Neural cell (in vitro differentiated cells): ENCODE results near the gene FPR1. TPM values are rescaled to one million over a fixed set of nuclear protein-coding genes. Genes with fewer than 3 reads are reported as not detected.

Experiments
- H2AFZ ChIP-seq: fragments of 200-600, 300-800 bp; sonication (generic), shearing (Covaris generic); 2 replicates; pipeline ENCODE4 v1.6.0; 2014; ENCODE audit warnings: low read depth, mild to moderate bottlenecking, antibody characterized with exemption, low read length, moderate library complexity
- H3F3A ChIP-seq: fragments of 200-600 bp; shearing (Covaris generic); 2 replicates; pipeline ENCODE4 v1.6.1; 2016; ENCODE audit warnings: mild to moderate bottlenecking, moderate library complexity, mixed read lengths, antibody characterized with exemption, low read length; ENCODE audit not compliant: insufficient read depth, poor library complexity, severe bottlenecking
- H3K27ac ChIP-seq: fragments of 200-600, 300-800 bp; sonication (generic), shearing (Covaris generic); 2 replicates; pipeline ENCODE4 v1.5.1; 2014; ENCODE audit warnings: mild to moderate bottlenecking, low read length, moderate library complexity
- H3K27me3 ChIP-seq: fragments of 300-800, 200-600 bp; sonication (generic), shearing (Covaris generic); 2 replicates; pipeline ENCODE4 v1.6.0; 2014; ENCODE audit warnings: mild to moderate bottlenecking, low read depth, low read length, moderate library complexity; ENCODE audit not compliant: insufficient read depth
- H3K36me3 ChIP-seq: fragments of 300-800, 200-600 bp; sonication (generic), shearing (Covaris generic); 2 replicates; pipeline ENCODE4 v1.5.1; 2014; ENCODE audit warnings: mild to moderate bottlenecking, antibody characterized with exemption, low read length, moderate library complexity; ENCODE audit not compliant: insufficient read depth
- H3K4me2 ChIP-seq: fragments of 300-800, 200-600 bp; sonication (generic), shearing (Covaris generic); 2 replicates; pipeline ENCODE4 v1.6.0; 2014; ENCODE audit warnings: mild to moderate bottlenecking, low read length
- H3K4me3 ChIP-seq: fragments of 300-800, 200-600 bp; sonication (generic), shearing (Covaris generic); 2 replicates; pipeline ENCODE4 v1.5.1; 2014; ENCODE audit warnings: mild to moderate bottlenecking, low read length, moderate library complexity
- H3K79me2 ChIP-seq: fragments of 200-600 bp; shearing (Covaris generic); replicated peaks from 2 replicates; pipeline ENCODE4 v1.6.0; 2014; ENCODE audit warnings: mild to moderate bottlenecking, low read length, moderate library complexity; ENCODE audit not compliant: insufficient read depth
- H3K9ac ChIP-seq: fragments of 300-800, 200-600 bp; sonication (generic), shearing (Covaris generic); 2 replicates; pipeline ENCODE4 v1.6.1; 2016; ENCODE audit warnings: mild to moderate bottlenecking, low read length, mixed read lengths
- H3K9me2 ChIP-seq: fragments of 200-600 bp; shearing (Covaris generic); 2 replicates; pipeline ENCODE4 v1.6.1; 2016; ENCODE audit warnings: mild to moderate bottlenecking, low read length, mixed read lengths; ENCODE audit not compliant: insufficient read depth
- H3K9me3 ChIP-seq: fragments of 200-600, 300-800 bp; sonication (generic), shearing (Covaris generic); 2 replicates; pipeline ENCODE4 v1.6.1; 2016; ENCODE audit warnings: mild to moderate bottlenecking, mixed run types, low read length, moderate library complexity, mixed read lengths
- H4K20me1 ChIP-seq: fragments of 200-600 bp; shearing (Covaris generic); 2 replicates; pipeline ENCODE4 v1.6.1; 2016; ENCODE audit warnings: mild to moderate bottlenecking, mixed run types; ENCODE audit not compliant: insufficient read depth
- EP300 ChIP-seq: fragments of 450-650 bp; conservative IDR thresholded peaks from 2 replicates; pipeline ENCODE4 v1.6.1; 2014; ENCODE audit warnings: antibody characterized with exemption, mild to moderate bottlenecking, moderate library complexity; ENCODE audit not compliant: poor library complexity, severe bottlenecking
- EZH2 ChIP-seq: fragments of 200-600, 300-800 bp; shearing (Covaris generic), sonication (generic); IDR thresholded peaks from 2 replicates; pipeline ENCODE4 v1.6.1; 2014; ENCODE audit warnings: antibody characterized with exemption, low read length, borderline replicate concordance, mild to moderate bottlenecking; ENCODE audit not compliant: insufficient read depth, poor library complexity, severe bottlenecking
- MXI1 ChIP-seq: fragments of 450-650 bp; conservative IDR thresholded peaks from 2 replicates; pipeline ENCODE4 v1.6.1; 2014; ENCODE audit warnings: antibody characterized with exemption, mild to moderate bottlenecking; ENCODE audit not compliant: poor library complexity, severe bottlenecking
- POLR2AphosphoS5 ChIP-seq: IDR thresholded peaks from 2 replicates; pipeline ENCODE4 v1.6.1; 2012
- RAD21 ChIP-seq: fragments of 450-650 bp; conservative IDR thresholded peaks from 2 replicates; pipeline ENCODE4 v1.6.1; 2014; ENCODE audit warnings: antibody characterized with exemption, mild to moderate bottlenecking, moderate library complexity
- SMC3 ChIP-seq: fragments of 450-650 bp; conservative IDR thresholded peaks from 2 replicates; pipeline ENCODE4 v1.6.1; 2014; ENCODE audit warnings: antibody characterized with exemption, mild to moderate bottlenecking, moderate library complexity; ENCODE audit not compliant: poor library complexity
- TAF1 ChIP-seq: IDR thresholded peaks from 2 replicates; pipeline ENCODE4 v1.6.1; 2012; ENCODE audit warnings: low read depth
- polyA plus RNA-seq: library from polyadenylated mRNA; depleted of rRNA; stranded (reverse); fragments of >200 nt; gene quantifications from 2 replicates; pipeline ENCODE4 v1.2.3, GENCODE V29; 2014
- TF ChIP-seq, protein P1 (sequence below): fragments of 450-650 bp; IDR thresholded peaks from 2 replicates; pipeline ENCODE4 v1.5.1; 2014; ENCODE audit warnings: antibody characterized with exemption, mild to moderate bottlenecking, moderate library complexity; ENCODE audit not compliant: poor library complexity, severe bottlenecking
- TF ChIP-seq, protein P2 (sequence below): IDR thresholded peaks from 2 replicates; pipeline ENCODE4 v1.6.1; 2012; ENCODE audit warnings: borderline replicate concordance

The FPR1 gene
- polyA plus RNA-seq, 1 donor from 2014 or later: not detected

DNA sequence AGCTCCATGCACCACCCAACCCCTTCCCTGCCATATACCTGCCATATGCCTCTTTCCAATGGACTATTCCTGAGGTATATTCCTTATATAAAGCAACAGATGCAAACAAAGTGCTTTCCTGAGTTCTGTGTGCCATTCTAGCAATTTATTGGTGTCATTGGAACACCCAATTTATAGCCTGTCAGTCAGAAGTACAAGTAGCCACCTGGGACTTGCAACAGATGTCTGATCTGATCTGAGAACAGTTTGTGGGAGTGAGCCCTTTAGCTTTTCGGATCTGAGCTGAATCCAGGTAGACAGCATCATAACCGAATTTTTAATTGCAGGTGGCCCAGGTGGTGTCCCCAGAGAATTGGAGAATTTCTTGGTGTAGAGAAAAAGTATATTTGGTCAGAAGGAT lies 42.3 kb upstream of the FPR1 start:
- no peak overlapping the region for H3K4me2 ChIP-seq
- no peak overlapping the region for H2AFZ ChIP-seq
- H3K9ac ChIP-seq: no peak overlapping the region
- H4K20me1 ChIP-seq: no peaks in the 10 kb centered on the region
- H3K9me2 ChIP-seq: no peaks in the 10 kb centered on the region
- H3K4me3 ChIP-seq: no peak overlapping the region
- peaks cover 5% of the 10 kb centered on the region for H3K9me3 ChIP-seq
- TF ChIP-seq SMC3 (no peak), POLR2AphosphoS5 (no peak), EP300 (no peak)
- TF ChIP-seq, protein P1, sequence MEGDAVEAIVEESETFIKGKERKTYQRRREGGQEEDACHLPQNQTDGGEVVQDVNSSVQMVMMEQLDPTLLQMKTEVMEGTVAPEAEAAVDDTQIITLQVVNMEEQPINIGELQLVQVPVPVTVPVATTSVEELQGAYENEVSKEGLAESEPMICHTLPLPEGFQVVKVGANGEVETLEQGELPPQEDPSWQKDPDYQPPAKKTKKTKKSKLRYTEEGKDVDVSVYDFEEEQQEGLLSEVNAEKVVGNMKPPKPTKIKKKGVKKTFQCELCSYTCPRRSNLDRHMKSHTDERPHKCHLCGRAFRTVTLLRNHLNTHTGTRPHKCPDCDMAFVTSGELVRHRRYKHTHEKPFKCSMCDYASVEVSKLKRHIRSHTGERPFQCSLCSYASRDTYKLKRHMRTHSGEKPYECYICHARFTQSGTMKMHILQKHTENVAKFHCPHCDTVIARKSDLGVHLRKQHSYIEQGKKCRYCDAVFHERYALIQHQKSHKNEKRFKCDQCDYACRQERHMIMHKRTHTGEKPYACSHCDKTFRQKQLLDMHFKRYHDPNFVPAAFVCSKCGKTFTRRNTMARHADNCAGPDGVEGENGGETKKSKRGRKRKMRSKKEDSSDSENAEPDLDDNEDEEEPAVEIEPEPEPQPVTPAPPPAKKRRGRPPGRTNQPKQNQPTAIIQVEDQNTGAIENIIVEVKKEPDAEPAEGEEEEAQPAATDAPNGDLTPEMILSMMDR: no peak
- TF ChIP-seq, protein P2, sequence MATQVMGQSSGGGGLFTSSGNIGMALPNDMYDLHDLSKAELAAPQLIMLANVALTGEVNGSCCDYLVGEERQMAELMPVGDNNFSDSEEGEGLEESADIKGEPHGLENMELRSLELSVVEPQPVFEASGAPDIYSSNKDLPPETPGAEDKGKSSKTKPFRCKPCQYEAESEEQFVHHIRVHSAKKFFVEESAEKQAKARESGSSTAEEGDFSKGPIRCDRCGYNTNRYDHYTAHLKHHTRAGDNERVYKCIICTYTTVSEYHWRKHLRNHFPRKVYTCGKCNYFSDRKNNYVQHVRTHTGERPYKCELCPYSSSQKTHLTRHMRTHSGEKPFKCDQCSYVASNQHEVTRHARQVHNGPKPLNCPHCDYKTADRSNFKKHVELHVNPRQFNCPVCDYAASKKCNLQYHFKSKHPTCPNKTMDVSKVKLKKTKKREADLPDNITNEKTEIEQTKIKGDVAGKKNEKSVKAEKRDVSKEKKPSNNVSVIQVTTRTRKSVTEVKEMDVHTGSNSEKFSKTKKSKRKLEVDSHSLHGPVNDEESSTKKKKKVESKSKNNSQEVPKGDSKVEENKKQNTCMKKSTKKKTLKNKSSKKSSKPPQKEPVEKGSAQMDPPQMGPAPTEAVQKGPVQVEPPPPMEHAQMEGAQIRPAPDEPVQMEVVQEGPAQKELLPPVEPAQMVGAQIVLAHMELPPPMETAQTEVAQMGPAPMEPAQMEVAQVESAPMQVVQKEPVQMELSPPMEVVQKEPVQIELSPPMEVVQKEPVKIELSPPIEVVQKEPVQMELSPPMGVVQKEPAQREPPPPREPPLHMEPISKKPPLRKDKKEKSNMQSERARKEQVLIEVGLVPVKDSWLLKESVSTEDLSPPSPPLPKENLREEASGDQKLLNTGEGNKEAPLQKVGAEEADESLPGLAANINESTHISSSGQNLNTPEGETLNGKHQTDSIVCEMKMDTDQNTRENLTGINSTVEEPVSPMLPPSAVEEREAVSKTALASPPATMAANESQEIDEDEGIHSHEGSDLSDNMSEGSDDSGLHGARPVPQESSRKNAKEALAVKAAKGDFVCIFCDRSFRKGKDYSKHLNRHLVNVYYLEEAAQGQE: no peak
- H3F3A ChIP-seq: no peaks in the 10 kb centered on the region
- H3K27ac ChIP-seq: no peak overlapping the region
- no peaks in the 10 kb centered on the region for H3K79me2 ChIP-seq
- H3K27me3 ChIP-seq: no peaks in the 10 kb centered on the region
- no peaks in the 10 kb centered on the region for H3K36me3 ChIP-seq

DNA sequence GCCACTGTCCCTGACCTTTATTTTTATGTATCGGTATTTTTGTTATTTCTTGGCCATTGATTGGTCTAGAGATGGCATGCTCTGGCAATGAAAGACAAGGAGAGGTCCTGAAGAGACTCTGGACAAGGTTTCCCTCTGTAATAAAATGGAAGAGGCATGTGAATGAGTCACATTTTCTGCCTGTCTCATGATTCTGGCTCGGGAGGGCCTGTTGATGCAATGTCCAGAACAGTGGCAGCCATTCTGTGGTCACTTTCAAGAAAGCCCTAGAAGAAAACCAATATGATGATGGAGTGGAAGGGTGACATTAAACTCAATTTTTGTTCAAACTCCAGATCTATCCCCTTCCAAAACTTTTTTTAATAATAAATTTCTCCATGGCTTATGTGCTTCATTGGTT lies 41.3 kb upstream of the FPR1 start:
- H3F3A ChIP-seq: no peaks in the 10 kb centered on the region
- no peaks in the 10 kb centered on the region for H3K36me3 ChIP-seq

More for the DNA sequence above, 41.3 kb upstream of the FPR1 start:
- Histone ChIP-seq H4K20me1 (no peaks in the 10 kb centered on the region), H3K9ac (no peak overlapping the region), H3K27me3 (no peaks in the 10 kb centered on the region), H3K4me2 (no peak overlapping the region), H2AFZ (no peak overlapping the region), H3K9me3 (peaks cover 5% of the 10 kb centered on the region), H3K9me2 (no peaks in the 10 kb centered on the region), H3K79me2 (no peaks in the 10 kb centered on the region), H3K27ac (no peak overlapping the region), H3K4me3 (no peak overlapping the region)
- no peak for TF ChIP-seq EZH2
- TF ChIP-seq, protein P2: no peak
- no peak for TF ChIP-seq POLR2AphosphoS5
- TF ChIP-seq MXI1: no peak
- TF ChIP-seq EP300: no peak
- no peak for TF ChIP-seq SMC3
- TF ChIP-seq, protein P1: no peak
- TF ChIP-seq RAD21: no peak
- TF ChIP-seq TAF1: no peak
